GM10266 (cell line): ENCODE data around the gene TGFB2.

ENCODE experiments used
- DNase-seq: peaks from one replicate; pipeline ENCODE4 v3.0.0; 2012; ENCODE audit errors: extremely low spot score
- TF ChIP-seq, protein P1 (sequence below): IDR thresholded peaks from 2 replicates; pipeline ENCODE4 v1.5.1; 2012; ENCODE audit warnings: mild to moderate bottlenecking, low read depth; ENCODE audit not compliant: control insufficient read depth, insufficient read depth; ENCODE audit errors: missing control alignments

TGFB2 gene

GRCh38 chr1:218472885-218473284, 127.7 kb downstream of the TGFB2 start:
- no peak for DNase-seq
- TF ChIP-seq, protein P1, sequence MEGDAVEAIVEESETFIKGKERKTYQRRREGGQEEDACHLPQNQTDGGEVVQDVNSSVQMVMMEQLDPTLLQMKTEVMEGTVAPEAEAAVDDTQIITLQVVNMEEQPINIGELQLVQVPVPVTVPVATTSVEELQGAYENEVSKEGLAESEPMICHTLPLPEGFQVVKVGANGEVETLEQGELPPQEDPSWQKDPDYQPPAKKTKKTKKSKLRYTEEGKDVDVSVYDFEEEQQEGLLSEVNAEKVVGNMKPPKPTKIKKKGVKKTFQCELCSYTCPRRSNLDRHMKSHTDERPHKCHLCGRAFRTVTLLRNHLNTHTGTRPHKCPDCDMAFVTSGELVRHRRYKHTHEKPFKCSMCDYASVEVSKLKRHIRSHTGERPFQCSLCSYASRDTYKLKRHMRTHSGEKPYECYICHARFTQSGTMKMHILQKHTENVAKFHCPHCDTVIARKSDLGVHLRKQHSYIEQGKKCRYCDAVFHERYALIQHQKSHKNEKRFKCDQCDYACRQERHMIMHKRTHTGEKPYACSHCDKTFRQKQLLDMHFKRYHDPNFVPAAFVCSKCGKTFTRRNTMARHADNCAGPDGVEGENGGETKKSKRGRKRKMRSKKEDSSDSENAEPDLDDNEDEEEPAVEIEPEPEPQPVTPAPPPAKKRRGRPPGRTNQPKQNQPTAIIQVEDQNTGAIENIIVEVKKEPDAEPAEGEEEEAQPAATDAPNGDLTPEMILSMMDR: no peak

GRCh38 chr1:218473522-218473921, 128.4 kb downstream of the TGFB2 start:
- TF ChIP-seq, protein P1: no peak
- peak; percentile 7 for DNase-seq

DNA sequence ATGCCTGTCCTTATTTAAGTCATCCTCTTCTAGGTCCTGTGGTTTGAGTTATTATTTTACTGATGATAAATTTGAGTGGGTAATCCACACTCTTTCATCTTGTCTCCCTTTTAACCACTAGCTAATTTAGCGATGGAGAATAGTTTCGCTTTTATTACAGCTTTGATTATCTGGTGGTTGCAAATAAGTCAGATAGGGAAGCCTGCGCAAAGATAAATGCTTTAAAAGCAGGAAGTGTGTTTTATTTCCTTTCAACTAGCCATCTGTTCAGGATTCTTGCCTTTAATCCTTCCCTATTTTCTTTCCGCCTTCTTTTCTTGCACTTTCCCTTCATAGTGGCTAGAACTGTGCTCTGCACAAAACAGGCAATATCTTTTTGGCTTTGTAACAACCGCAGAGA, 129.0 kb downstream of the TGFB2 start:
- no peak for DNase-seq

DNA sequence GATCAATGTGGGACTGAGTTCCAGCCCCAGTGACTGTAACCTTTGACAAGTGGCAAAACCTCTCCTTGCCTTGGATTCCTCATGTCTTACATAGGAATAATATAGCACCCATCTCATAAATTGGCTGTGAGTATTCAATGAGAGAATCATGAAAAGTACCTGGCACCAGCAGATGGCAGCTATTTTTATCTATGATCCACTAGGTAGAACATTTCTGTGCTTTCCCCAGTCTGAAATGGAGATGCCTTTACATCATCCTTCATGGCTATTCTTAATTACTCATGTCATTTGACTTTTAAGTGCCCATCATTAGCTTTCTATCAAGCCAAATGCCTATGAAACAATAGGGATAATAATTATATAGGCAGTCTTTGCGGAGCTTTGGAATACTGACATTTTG, 130.1 kb downstream of the TGFB2 start:
- TF ChIP-seq, protein P1: no peak
- no peak for DNase-seq

More for the DNA sequence above, 129.0 kb downstream of the TGFB2 start:
- TF ChIP-seq, protein P1: no peak

DNA sequence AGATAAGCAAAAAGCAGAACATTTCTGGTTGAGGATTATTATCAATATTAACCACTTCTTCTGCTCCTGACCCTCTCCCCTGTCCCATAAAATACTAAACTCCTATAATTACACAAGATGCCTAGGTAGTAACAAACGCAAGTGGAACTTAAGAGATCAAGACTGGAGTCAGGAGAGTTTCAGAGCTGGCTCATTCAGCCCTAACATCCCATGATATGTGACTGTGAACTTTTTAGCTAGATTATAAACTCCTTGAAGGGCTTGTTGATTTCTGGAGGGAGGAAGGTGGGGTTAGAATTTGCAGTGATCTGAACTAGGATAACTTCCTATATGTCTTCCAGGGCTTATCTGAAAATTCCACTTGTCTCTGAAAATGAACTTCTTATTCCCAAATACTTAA, 130.6 kb downstream of the TGFB2 start:
- DNase-seq: no peak
- TF ChIP-seq, protein P1: no peak

GRCh38 chr1:218476385-218476784, 131.2 kb downstream of the TGFB2 start:
- no peak for DNase-seq

DNA sequence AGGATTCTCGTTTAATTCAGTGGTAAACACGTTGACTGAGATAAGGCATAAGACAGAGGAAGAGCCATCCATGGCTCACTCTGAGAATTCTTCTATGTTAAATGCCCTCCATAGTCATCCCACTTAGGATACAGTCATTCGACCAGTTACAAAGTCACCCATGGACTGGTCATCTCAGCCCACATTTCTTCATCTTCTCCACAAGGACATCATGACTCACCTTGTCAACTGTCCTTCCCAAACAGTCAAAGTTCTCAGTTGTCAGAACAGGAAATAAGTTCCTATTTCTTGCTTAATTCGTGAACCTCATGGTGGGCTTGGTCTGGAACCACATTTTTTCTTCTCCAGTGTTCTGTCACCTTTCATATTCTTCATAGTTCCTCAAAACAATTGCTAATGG, 133.2 kb downstream of the TGFB2 start:
- TF ChIP-seq, protein P1: no peak
- no peak for DNase-seq

More at GRCh38 chr1:218476385-218476784, 131.2 kb downstream of the TGFB2 start:
- TF ChIP-seq, protein P1: no peak
